HepG2 (cell line): ENCODE results near the gene OR1J1. TPM values are rescaled to one million over a fixed set of nuclear protein-coding genes. Genes with fewer than 3 reads are reported as not detected.

ENCODE experiments used
- ATAC-seq: fragments of 200-7000 bp; cut with Tn5 transposase; 3 replicates; pipeline ENCODE4 v1.9.1; 2020; ENCODE audit warnings: mild to moderate bottlenecking, moderate library complexity
- BruUV-seq: library from RNA; stranded (reverse); fragments of 400-500 nt; replicated peaks from 2 replicates; lab custom pipeline; 2021; lab: Mats Ljungman, UMichigan
- CTCF ChIA-PET: fragments of 300-600 bp; formaldehyde crosslinking; extraction: SDS; loops from one replicate; lab custom pipeline; 2021; ENCODE audit warnings: low total read pairs, inconsistent platforms, low intra/inter-chr PET ratio; lab: Yijun Ruan, JAX
- POLR2A ChIA-PET: fragments of 350-600 bp; sonication (Branson Sonifier 250); formaldehyde crosslinking; loops from one replicate; lab custom pipeline; 2020; ENCODE audit warnings: antibody characterized with exemption, inconsistent platforms; lab: Yijun Ruan, JAX
- DNase-seq: peaks from one replicate; pipeline ENCODE4 v3.0.0-alpha.2; 2015; ENCODE audit warnings: low spot score
- FAIRE-seq: peaks from 3 replicates; lab custom pipeline; 2011; peaks lifted over from hg19 to GRCh38; lab: Jason Lieb, UNC
- H2AFZ ChIP-seq: one replicate; pipeline ENCODE4 v1.6.1; 2011; ENCODE audit warnings: low read length, inconsistent platforms
- H3K27ac ChIP-seq: fragments of 300-600 bp; 3 replicates; pipeline ENCODE4 v1.8.0; 2011; ENCODE audit warnings: mixed run types, mild to moderate bottlenecking, mixed read lengths, low read length, inconsistent platforms; ENCODE audit not compliant: insufficient read depth; ENCODE audit errors: extremely low read length
- H3K27me3 ChIP-seq, 2 experiments: fragments of 200-600 bp in 1 of 2; 2 replicates in 1 of 2; 3 replicates in 1 of 2; pipeline versions ENCODE4 v1.6.0 to v1.8.0; 2011; ENCODE audit warnings: low read length in 2 of 2, mild to moderate bottlenecking in 2 of 2, moderate library complexity in 2 of 2, inconsistent platforms in 1 of 2; ENCODE audit not compliant: insufficient read depth in 2 of 2, control insufficient read depth in 1 of 2
- H3K36me3 ChIP-seq, 2 experiments: fragments of 200-600 bp in 1 of 2; replicated peaks in 1 of 2; 2 replicates in 1 of 2; 3 replicates in 1 of 2; pipeline versions ENCODE4 v1.5.1 to v1.8.0; 2011; ENCODE audit warnings: low read length in 2 of 2, inconsistent platforms in 1 of 2; ENCODE audit not compliant: insufficient read depth in 2 of 2, control insufficient read depth in 1 of 2
- H3K4me1 ChIP-seq: 2 replicates; pipeline ENCODE4 v1.5.1; 2012; ENCODE audit warnings: low read length, inconsistent platforms; ENCODE audit not compliant: insufficient read depth
- H3K4me2 ChIP-seq: 2 replicates; pipeline ENCODE4 v1.6.0; 2011; ENCODE audit warnings: low read depth, low read length, inconsistent platforms
- H3K4me3 ChIP-seq, 3 experiments: fragments of 200-600 bp in 1 of 3; sonication (generic), shearing (Covaris generic) in 1 of 3; replicated peaks in 1 of 3; 2 replicates each; pipeline ENCODE4 v1.5.1; 2011 to 2016; ENCODE audit warnings: low read length in 3 of 3, inconsistent platforms in 2 of 3, low read depth in 2 of 3, mild to moderate bottlenecking in 2 of 3, control low read depth in 1 of 3, mixed read lengths in 1 of 3; ENCODE audit not compliant: insufficient read depth in 1 of 3
- H3K79me2 ChIP-seq: one replicate; pipeline ENCODE4 v1.6.1; 2011; ENCODE audit warnings: low read length, inconsistent platforms; ENCODE audit not compliant: insufficient read depth
- H3K9ac ChIP-seq: 2 replicates; pipeline ENCODE4 v1.6.0; 2011; ENCODE audit warnings: mild to moderate bottlenecking, low read depth, low read length, inconsistent platforms; ENCODE audit not compliant: insufficient read depth
- H3K9me3 ChIP-seq: 2 replicates; pipeline ENCODE4 v1.5.1; 2012; ENCODE audit warnings: mild to moderate bottlenecking, low read length
- H4K20me1 ChIP-seq: 2 replicates; pipeline ENCODE4 v1.6.0; 2011; ENCODE audit warnings: inconsistent platforms, mild to moderate bottlenecking, low read length, moderate library complexity; ENCODE audit not compliant: insufficient read depth
- ATAD3A ChIP-seq: sonication (generic); formaldehyde crosslinking; IDR thresholded peaks from 2 replicates; pipeline ENCODE4 v1.4.0; 2020; ENCODE audit warnings: missing genetic modification reagents
- MAFF ChIP-seq: IDR thresholded peaks from 2 replicates; pipeline ENCODE4 v1.6.1; 2011; ENCODE audit warnings: low read depth, low read length, improper control_type of control experiment
- MAFK ChIP-seq, 2 experiments: IDR thresholded peaks in 1 of 2; conservative IDR thresholded peaks in 1 of 2; 2 replicates each; pipeline ENCODE4 v1.6.1; 2011; ENCODE audit warnings: improper control_type of control experiment in 2 of 2, low read length in 2 of 2
- RBM39 ChIP-seq: fragments of 200-400 bp; formaldehyde crosslinking; IDR thresholded peaks from one replicate; pipeline ENCODE4 v1.6.1; 2018; ENCODE audit warnings: antibody characterized with exemption, mild to moderate bottlenecking, low read depth, low read length; ENCODE audit not compliant: poor library complexity, severe bottlenecking
- STAG1 ChIP-seq: sonication (generic); formaldehyde crosslinking; IDR thresholded peaks from 2 replicates; pipeline ENCODE4 v1.4.0; 2020; ENCODE audit warnings: missing genetic modification reagents
- STAT5B ChIP-seq: sonication (generic); formaldehyde crosslinking; IDR thresholded peaks from 2 replicates; pipeline ENCODE4 v1.4.0; 2020; ENCODE audit warnings: missing genetic modification reagents
- ZKSCAN5 ChIP-seq: sonication (generic); formaldehyde crosslinking; IDR thresholded peaks from 2 replicates; pipeline ENCODE4 v1.5.1; 2020; ENCODE audit warnings: mild to moderate bottlenecking, missing genetic modification reagents
- ZMYM3 ChIP-seq: sonication (generic); formaldehyde crosslinking; IDR thresholded peaks from 2 replicates; pipeline ENCODE4 v1.5.1; 2020; ENCODE audit warnings: mild to moderate bottlenecking, missing genetic modification reagents
- ZNF317 ChIP-seq: sonication (generic); formaldehyde crosslinking; IDR thresholded peaks from 2 replicates; pipeline ENCODE4 v1.5.0; 2020; ENCODE audit warnings: mild to moderate bottlenecking, missing genetic modification reagents
- ZNF407 ChIP-seq: sonication (generic); formaldehyde crosslinking; IDR thresholded peaks from one replicate; pipeline ENCODE4 v1.5.1; 2020; ENCODE audit warnings: mild to moderate bottlenecking, missing genetic modification reagents; ENCODE audit errors: not compliant biosample characterization
- ZNF713 ChIP-seq: sonication (generic); formaldehyde crosslinking; IDR thresholded peaks from 2 replicates; pipeline ENCODE4 v1.4.0; 2020; ENCODE audit warnings: mild to moderate bottlenecking, missing genetic modification reagents
- WGBS: methylation state at CpG from one replicate; pipeline ENCODE4 v1.1.6; 2017; ENCODE audit warnings: low lambda C conversion rate; 5-methylcytosine and 5-hydroxymethylcytosine counted together
- in situ Hi-C: cut with HindIII; loops from 2 replicates; pipeline ENCODE4 v1.10.0; 2017; ENCODE audit warnings: low pct_unique_long_range_greater_than_20kb; ENCODE audit not compliant: extremely low pct_ligation_motif_present
- intact Hi-C: fragments of 100-400 bp; cut with micrococcal nuclease; formaldehyde crosslinking; loops from one replicate; pipeline ENCODE4 v1.10.0; 2022; ENCODE audit not compliant: unreplicated experiment
- polyA plus RNA-seq, 8 experiments: library from polyadenylated mRNA; depleted of rRNA in 3 of 8; stranded (reverse) in 7 of 8; unstranded in 1 of 8; fragments of >200 nt; fragmentation: Illumina TruSeq in 4 of 8; extraction: Trizol in 4 of 8; gene quantifications; 2 replicates each; pipeline versions ENCODE4 v1.2.1 to v1.2.3, GENCODE V29; 2011 to 2016; ENCODE audit warnings: low read depth in 4 of 8, missing spikeins in 1 of 8, mixed read lengths in 1 of 8; ENCODE audit not compliant: insufficient read depth in 1 of 8
- total RNA-seq, 5 experiments: library from RNA; depleted of rRNA; stranded (reverse); fragments of >200 nt; fragmentation: Illumina TruSeq; extraction: Trizol; gene quantifications; 2 replicates each; pipeline ENCODE4 v1.2.3, GENCODE V29; 2016; ENCODE audit warnings: low read depth in 1 of 5
- TF ChIP-seq, protein P1 (sequence below): sonication (generic); formaldehyde crosslinking; IDR thresholded peaks from 2 replicates; pipeline ENCODE4 v1.9.0; 2021; ENCODE audit warnings: missing genetic modification reagents, mild to moderate bottlenecking, borderline replicate concordance
- TF ChIP-seq, protein P2 (sequence below): sonication (generic); formaldehyde crosslinking; IDR thresholded peaks from 2 replicates; pipeline ENCODE4 v1.4.0; 2020; ENCODE audit warnings: mild to moderate bottlenecking, low read depth, missing genetic modification reagents

The OR1J1 gene
- total and polyA plus RNA-seq, 2 of the 13 experiments (the other 11 are each of a cell fraction or from before 2014, with no cell fraction given): not detected

DNA sequence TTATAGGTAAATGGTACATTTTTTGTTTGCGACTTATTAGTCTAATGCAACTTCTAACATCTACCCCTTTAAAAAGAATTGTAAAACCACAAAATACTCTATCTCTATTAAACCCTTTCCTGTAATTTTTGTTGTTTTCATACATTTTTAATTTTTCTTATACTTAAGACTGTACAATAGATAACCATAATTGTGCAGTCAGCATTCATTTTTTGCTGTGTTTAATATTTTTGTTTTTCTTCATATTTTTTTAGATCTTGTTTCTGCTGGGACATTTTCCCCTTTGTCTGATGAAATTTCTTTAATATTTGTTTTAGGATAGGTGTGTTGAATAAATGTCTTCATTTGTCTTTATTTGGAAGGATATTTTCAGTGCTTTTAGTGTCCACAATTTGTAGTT is 19.9 kb downstream of the OR1J1 start:
- TF ChIP-seq STAT5B (CRISPR knock-in tag) (no peak), ZMYM3 (CRISPR knock-in tag) (no peak), MAFF (peak; percentile 36; the same call in 1 of the 2 replicates), ZKSCAN5 (CRISPR knock-in tag) (no peak), ZNF407 (CRISPR knock-in tag) (no peak), ATAD3A (CRISPR knock-in tag) (no peak), RBM39 (no peak), STAG1 (CRISPR knock-in tag) (no peak), ZNF713 (no peak), MAFK (conservative IDR thresholded peaks at IDR 0.05 in 1 of 2, IDR thresholded peaks at IDR 0.05 in 1 of 2; ENCODE audit: low read length in 2 of 2) (peak in 1 of 2 experiments; percentile 29; a peak in 2 of 4 replicates), ZNF317 (CRISPR knock-in tag) (no peak)
- TF ChIP-seq, protein P1, sequence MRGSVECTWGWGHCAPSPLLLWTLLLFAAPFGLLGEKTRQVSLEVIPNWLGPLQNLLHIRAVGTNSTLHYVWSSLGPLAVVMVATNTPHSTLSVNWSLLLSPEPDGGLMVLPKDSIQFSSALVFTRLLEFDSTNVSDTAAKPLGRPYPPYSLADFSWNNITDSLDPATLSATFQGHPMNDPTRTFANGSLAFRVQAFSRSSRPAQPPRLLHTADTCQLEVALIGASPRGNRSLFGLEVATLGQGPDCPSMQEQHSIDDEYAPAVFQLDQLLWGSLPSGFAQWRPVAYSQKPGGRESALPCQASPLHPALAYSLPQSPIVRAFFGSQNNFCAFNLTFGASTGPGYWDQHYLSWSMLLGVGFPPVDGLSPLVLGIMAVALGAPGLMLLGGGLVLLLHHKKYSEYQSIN (CRISPR knock-in tag): no peak
- TF ChIP-seq, protein P2, sequence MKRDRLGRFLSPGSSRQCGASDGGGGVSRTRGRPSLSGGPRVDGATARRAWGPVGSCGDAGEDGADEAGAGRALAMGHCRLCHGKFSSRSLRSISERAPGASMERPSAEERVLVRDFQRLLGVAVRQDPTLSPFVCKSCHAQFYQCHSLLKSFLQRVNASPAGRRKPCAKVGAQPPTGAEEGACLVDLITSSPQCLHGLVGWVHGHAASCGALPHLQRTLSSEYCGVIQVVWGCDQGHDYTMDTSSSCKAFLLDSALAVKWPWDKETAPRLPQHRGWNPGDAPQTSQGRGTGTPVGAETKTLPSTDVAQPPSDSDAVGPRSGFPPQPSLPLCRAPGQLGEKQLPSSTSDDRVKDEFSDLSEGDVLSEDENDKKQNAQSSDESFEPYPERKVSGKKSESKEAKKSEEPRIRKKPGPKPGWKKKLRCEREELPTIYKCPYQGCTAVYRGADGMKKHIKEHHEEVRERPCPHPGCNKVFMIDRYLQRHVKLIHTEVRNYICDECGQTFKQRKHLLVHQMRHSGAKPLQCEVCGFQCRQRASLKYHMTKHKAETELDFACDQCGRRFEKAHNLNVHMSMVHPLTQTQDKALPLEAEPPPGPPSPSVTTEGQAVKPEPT (CRISPR knock-in tag): no peak
- no peaks in the 10 kb centered on the region for H3K27me3 ChIP-seq
- WGBS: 39% methylated on average over 1 of the region's 1 CpG
- CTCF ChIA-PET: no interaction called here
- no peaks in the 10 kb centered on the region for H3K79me2 ChIP-seq
- no peaks in the 10 kb centered on the region for H3K36me3 ChIP-seq
- POLR2A ChIA-PET: no interaction called here
- no peaks in the 10 kb centered on the region for H3K9me3 ChIP-seq
- no peak for DNase-seq
- intact Hi-C loops (no loop called here), in situ Hi-C loops (loop anchor here (10.0 kb wide), 2 partner anchors 333 to 363 kb away; partner anchors contain the start of gene TTLL11)
- ATAC-seq: no peak
- no peak overlapping the region for H3K27ac ChIP-seq
- H2AFZ ChIP-seq: no peak overlapping the region
- no peaks in the 10 kb centered on the region for H4K20me1 ChIP-seq
- no peak overlapping the region for H3K9ac ChIP-seq
- no TSS peak for BruUV-seq
- no peak overlapping the region for H3K4me3 ChIP-seq
- no peaks in the 10 kb centered on the region for H3K4me1 ChIP-seq
- no peak overlapping the region for H3K4me2 ChIP-seq
- FAIRE-seq: no peak
